Body of pancreas (tissue), 4 donors: ENCODE results near the gene AFF2.

Source experiments
- POLR2A ChIP-seq, 3 donors: fragments of 450-650 bp; IDR thresholded peaks; one replicate each; pipeline ENCODE4 v1.6.1; 2016; ENCODE audit warnings: antibody characterized with exemption in 3 of 3, mild to moderate bottlenecking in 2 of 3
- TF ChIP-seq, protein P1 (sequence below), 7 experiments: fragments of 450-650 bp in 4 of 7; fragments of 200-600 bp in 3 of 7; sonication (generic) in 3 of 7; IDR thresholded peaks; one replicate each; pipeline ENCODE4 v1.5.1; 2016 to 2019; ENCODE audit warnings: antibody characterized with exemption in 7 of 7

DNA sequence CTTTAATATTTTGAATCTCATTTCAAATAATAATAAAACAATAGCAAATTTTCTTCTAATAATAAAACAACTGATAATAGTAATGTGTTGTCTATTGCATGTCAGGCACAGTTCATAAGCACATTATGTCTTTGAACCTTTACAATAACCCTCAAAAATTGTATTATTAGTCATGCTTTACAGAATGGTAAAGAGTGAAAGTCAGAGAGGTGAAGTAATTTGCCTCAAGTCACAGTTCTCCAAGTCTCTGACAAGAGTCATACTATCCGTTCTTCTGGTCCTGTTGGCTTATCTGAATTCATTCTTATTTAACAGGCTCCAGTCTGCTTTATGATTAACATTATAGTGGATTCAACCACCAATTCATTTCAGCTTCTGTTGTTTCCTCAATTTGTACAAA lies 313.0 kb downstream of the AFF2 start:
- no peak for TF ChIP-seq POLR2A (IDR thresholded peaks at IDR 0.05)
- TF ChIP-seq, protein P1, sequence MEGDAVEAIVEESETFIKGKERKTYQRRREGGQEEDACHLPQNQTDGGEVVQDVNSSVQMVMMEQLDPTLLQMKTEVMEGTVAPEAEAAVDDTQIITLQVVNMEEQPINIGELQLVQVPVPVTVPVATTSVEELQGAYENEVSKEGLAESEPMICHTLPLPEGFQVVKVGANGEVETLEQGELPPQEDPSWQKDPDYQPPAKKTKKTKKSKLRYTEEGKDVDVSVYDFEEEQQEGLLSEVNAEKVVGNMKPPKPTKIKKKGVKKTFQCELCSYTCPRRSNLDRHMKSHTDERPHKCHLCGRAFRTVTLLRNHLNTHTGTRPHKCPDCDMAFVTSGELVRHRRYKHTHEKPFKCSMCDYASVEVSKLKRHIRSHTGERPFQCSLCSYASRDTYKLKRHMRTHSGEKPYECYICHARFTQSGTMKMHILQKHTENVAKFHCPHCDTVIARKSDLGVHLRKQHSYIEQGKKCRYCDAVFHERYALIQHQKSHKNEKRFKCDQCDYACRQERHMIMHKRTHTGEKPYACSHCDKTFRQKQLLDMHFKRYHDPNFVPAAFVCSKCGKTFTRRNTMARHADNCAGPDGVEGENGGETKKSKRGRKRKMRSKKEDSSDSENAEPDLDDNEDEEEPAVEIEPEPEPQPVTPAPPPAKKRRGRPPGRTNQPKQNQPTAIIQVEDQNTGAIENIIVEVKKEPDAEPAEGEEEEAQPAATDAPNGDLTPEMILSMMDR (IDR thresholded peaks at IDR 0.05), result no peak
